DMS153 treated with DMSO at 0.1 percent for 48 hours (cell line): Measurements from ENCODE around the gene MRRF.

Experiments
- DNase-seq: peaks from one replicate; lab custom pipeline; 2025; ENCODE audit not compliant: unreplicated experiment; lab: John Stamatoyannopoulos, UW

The MRRF gene

GRCh38 chr9:122264360-122265148 lies at the start of gene MRRF, which contains the start of gene RBM18:
Gene MRRF (plus strand): TSS chr9:122264882. CDS start chr9:122270892, 6,010 bp downstream.
Gene RBM18 (minus strand): TSS chr9:122264840. CDS start chr9:122261492, 3,348 bp downstream.
- DNase-seq, result peak; percentile 54

DNA sequence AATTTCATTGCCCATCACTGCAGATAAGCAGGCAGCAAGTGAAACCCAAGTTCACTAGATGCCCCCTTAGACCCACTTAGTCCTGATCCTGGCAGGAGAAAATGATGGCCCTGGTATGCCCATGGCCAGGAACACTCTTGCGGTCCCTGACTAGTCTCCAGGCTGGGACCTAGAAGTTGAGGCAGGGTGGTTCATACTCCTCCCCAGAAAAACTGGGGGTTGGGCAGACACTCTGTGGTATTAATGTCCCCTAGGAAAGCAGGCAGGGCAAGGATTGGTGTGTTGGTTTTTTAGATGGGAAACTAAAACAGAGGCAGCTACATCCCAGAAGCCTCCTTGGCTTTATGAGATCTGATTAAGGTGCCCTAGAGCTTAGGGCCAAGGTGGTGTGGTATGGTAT lies 49.0 kb upstream of the MRRF start:
- no peak for DNase-seq

DNA sequence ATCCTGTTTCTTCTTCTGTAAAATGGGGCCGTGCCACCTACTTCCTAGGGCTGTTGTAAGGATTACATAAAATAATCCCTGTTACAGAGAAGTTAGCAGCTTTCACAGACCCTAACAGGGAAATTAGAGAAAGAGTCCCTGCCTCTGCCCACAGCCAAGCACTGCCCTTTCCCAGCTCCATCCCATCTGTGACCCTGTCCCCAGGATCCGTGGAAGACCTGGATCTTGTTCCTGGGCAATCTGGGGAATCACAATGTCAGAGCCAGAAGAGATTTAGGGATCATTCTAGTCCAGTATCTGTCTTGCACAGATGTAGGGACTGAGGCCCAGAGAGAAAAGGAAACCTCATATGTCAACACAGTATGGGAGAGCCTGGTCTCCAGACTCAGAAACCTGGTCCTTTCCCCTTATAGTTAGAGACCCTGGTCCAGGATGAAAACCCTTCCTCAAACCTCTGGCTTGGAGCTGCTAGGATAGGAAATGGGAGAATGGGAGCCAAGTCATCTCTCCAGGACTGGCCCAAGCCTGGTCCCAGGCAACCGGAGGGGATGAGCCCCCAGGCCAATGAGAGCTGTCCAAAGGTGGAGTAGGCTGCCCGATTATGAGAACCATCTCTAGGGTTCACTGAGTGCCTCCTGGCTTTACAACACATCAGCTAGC lies 48.4 kb upstream of the MRRF start:
- DNase-seq, result no peak

DNA sequence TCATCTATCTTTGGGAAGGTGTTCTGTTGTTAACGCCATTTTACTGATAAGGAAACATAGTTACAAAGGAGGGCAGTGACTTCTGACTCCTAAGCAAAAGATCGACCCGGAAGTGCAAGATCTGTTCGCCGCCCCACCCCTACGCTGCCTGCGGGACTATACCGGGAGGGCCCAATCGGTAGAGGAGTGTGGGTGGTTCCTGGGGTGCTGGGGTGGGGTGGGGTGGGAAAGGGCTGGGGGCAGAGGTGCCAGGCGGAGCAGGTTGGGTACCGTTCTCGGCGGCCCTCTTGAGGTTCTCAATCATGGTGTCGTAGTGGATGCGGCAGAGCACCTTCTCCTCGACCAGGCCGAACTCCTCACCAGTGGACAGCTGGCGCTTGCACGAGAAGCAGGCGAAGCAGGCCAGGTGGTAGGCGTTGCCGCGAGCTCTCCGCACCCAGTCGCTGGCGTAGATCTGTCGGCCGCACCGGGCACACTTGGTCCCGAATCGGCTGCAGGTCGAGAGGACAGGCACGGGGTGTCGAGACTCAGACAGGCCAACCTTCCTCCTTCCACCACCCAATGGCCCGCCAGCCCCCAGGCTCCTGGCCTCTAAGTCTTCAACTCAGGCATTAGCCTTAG lies 47.8 kb upstream of the MRRF start:
- DNase-seq, result no peak

GRCh38 chr9:122217640-122218039 lies 47.0 kb upstream of the MRRF start:
- DNase-seq, result no peak

GRCh38 chr9:122218071-122218934 lies 46.4 kb upstream of the MRRF start:
- no peak for DNase-seq

DNA sequence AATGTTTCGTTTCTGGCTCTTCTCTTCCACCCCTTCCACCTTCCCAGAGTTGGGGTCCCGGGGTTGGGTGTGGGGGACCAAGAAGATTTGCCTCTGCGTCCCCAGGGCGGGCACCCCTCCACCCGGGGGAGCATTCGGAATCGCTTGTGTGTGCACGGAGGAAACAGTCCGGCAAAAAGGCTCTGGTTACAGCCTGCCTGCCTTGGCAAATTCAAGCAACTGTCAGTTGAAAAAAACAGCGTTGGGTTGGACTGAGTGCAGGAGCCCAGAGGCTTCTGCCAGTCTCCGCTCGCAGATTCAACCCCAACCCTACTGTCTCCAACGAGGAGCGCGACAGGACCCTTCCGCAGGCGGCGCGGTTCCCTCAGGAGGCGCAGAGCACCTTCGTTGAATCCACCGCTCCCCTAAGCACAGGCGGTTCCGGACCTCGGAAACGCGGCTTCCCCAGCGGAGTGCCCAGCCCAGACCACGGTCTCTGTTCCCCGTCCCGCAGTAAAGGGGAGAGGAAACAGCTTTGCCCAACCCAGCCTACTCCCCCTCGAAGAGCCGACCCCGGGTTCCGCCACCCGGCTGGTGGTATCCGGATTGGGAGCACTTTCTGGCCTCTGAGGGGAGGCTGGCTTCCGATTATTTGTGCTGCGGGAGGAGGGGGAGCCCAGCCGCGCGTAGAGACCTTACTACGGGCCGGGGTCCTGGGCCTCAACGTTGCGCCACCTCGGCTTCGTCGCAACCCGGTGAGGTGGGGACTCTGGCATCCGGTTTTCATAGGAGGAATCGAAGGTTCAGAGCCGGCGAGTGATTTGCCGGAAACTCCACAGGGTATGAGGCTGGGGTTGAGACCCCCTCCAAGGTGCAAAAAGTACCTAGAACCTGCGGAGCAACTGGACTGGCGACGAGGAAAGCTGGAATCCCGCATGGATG lies 45.5 kb upstream of the MRRF start:
- no peak for DNase-seq

DNA sequence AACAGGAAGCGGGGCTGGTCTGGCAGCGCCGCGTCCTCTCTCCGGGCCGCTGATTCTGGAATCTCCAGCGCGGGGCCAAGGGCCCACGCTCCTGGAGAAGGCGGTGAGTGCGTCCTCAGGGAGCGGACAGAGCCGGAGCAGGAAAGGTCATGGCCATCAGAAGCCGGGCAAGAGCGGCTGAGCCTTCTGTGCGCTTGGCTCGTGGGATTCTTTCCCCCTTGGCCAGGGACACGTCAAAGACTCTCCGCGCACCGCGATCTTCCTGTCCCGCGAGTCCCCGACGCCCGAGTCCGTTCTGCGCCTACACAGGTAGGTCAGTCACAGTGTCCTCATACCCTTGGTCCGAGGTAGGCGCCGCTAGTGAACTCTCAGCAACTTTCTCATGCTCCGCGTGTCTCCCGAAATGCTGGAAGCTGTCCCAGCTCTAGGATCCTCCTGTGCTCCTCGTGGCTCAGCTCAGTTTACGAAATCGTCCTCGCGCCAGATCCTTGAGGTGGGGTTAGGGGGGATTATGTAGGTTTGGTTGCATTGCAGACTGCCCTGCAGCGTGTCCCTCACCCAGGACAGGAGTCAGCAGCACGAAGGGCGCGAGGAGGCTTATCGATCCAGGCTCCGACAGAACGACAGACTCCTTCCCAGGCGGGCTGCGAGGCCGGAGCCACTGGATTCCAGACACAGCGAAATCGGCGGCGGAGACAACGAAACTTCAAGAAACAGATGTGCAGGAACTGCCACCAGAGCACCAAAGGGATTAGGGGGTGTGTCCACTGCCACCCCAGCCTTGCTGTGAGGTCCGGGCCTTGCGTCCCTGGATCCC lies 44.6 kb upstream of the MRRF start:
- DNase-seq, result no peak

DNA sequence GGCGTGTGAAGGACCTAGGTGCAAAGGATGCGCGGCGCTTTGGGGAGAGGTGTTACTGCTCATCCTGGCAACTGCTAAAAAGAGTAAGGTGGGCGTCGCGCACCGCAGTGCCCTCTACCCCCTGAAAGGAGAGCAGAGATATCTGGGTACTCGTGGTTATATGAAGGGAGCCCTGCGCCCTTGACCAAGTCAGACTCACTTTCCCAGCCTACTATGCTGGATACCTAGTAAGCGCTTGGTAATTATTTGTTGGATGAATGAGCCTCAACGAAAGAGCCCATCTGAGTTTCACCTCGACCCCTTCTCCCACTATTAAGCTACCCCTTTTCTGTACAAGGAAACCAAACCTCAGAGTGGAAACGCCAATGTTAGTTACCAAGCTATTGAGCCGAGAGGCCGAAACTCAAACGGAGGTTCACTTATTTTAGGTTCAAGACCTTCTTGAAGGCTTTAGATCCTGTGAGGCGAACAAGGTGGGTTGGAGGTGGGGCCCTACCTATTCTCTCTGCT lies 44.0 kb upstream of the MRRF start:
- no peak for DNase-seq

GRCh38 chr9:122221183-122221811 lies 43.4 kb upstream of the MRRF start:
- no peak for DNase-seq

DNA sequence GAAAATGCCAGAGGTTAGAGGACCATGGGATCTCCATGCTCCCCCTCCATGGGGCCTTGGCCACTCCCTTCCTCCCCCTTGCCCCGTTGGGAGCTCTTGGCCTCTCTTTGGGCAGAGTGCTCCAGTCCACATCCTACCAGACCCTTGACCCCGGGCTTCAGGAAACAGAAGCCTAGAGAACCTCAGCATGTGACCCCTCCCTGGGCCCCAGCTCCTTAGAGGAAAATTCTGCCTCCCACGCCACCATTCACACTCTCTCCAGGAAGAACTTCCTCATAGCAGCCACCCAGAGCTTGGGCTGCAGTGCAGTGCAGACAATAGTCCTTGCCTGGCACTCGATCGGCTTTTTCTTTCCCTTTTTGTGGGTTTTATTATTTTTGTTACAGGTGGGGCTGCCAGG lies 41.9 kb upstream of the MRRF start:
- no peak for DNase-seq

GRCh38 chr9:122223435-122223834 lies 41.2 kb upstream of the MRRF start:
- DNase-seq, result no peak

- DNase-seq, result no peak
Observed at GRCh38 chr9:122225312-122226141, 39.2 kb upstream of the MRRF start.

DNA sequence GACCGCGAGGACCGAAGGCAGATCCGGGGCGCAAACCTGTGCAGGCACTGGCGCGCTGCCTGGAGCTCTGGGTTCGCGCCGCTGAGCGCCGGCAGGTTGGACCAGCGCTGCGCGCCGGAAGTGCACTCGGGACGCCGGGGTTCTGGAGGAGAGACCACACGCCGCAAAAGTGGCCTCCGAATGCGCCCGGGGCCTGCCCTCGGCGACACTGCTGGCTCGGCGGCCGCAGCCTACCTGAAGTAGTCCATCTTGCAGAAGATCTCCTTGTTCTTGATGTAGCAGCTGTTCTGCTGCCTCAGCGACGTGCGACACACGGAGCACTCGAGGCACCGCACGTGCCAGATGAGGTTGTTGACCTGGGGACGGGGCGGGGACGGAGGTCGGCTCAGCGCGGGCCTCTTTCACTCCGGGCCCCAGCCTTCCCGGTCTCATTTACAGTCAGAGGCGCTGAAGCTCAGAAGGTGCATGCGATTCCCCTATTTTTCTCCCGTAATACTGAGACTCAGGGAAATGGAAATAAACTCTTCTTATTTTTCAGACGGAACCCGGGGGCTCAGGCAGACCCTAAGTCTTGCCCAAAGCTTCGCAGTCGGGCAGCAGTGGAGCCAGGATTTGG lies 38.4 kb upstream of the MRRF start:
- DNase-seq, result no peak

DNA sequence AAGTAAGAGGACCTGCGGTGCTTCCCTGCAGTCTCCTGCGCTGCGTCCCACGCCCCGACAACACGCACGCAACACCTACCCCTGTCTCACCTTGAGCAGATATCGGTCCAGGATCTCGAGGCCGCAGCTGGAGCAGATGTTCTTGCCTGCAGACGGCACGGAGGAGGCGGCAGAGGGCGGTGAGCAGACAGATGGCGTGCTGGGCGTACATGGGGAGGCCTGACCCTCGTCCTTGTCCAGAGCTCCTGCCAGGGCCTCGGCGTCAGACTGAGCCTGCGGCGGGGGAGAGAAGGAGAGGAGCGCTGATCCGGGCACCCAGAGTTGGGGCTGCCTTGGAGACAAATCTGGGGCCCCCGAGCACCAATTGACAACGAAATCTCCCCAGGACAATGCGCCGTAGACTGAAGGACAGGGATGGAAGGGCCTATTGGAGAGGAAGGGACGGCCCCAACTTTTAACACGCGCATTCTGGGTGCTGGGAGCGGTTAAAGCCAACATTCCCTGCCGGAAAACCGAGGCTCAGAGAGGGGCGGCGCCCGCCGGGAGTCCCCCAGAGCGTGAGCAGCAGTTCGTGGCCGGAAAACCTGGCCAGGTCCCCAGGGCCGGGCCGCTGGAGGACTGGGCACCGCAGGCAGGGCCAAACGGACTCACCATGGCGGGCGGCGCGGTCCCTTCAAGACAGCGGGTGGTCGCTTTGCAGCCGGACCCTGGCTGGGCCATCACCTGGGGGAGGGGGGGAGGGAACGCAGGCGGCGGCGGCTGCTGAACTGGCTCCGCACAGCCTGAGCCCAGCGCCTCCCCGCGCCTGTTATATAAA lies 37.7 kb upstream of the MRRF start:
- no peak for DNase-seq

DNA sequence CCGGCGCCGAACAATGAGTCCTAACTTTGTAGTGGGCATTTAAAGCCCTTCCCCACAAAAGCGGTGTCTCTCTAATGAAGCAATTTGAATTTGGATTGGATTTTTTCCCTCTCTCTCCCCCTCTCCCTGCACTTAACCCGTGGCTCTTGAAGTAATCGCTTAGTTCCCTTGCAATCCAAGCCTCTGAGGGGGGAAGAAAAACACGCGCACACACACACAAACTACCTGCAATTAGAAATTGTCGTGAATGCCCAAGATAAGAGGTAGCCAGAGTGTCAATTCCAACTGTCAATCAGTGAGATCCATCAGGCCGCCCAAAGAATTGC lies 37.1 kb upstream of the MRRF start:
- no peak for DNase-seq

DNA sequence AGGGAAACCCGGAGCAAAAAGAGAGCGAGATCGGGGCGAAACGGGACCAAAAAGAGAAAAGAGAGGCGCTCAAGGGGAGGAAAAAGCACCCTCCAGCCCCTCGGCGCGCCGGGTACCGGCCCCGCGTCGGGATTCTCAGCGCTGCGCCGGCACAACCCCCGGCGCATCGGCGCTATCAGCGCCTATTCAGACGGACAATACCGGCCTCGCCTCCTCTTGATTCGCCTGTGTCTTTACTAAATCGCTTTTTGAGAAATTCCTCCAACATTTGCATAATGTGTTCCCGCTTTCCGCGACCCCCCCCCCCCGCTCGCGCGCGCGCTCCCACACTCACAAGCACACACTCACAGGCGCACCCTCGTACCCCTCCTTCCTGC lies 36.5 kb upstream of the MRRF start:
- DNase-seq, result no peak
